Measurements from ENCODE around the gene KMT5B. TPM values are rescaled to one million over a fixed set of nuclear protein-coding genes. Genes with fewer than 3 reads are reported as not detected.

The KMT5B gene
- total RNA-seq, 1 experiment from 2014 or later: 35.1 TPM

DNA sequence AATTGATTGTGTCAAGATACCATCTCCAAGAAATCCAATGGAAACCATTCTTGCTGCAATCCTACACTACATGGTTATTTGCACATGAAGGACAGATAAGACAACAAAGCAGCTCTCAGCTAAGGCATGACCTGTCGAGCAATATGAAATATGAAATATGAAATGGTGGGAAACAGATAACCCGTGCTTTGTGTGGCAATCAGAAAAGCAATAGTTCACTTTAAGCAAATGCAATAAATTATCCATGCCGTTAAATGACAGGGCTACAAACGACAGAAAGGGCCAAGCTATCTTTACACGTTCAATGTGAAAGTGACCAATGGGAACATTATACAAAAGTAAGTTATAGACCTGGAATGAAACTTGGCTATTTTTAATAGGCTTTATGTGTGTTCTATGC, 35.2 kb downstream of the KMT5B start:
- no peaks in the 10 kb centered on the region for H3K27me3 ChIP-seq (ENCODE audit: insufficient read depth, low read length)
- H3K36me3 ChIP-seq (ENCODE audit: control insufficient read depth in 1 of 2, insufficient read depth in 2 of 2, low read length in 2 of 2): peaks cover 5 to 8% of the 10 kb centered on the region in 2 experiments; a peak in 3 of 4 replicates
- ATAC-seq (no peak), DNase-seq (ENCODE audit: low read depth, low spot score) (no peak)
- H4K20me1 ChIP-seq (ENCODE audit: insufficient read depth): no peaks in the 10 kb centered on the region
- TF ChIP-seq RAD21 (IDR thresholded peaks at IDR 0.05; ENCODE audit: low read depth): no peak
- no peak for TF ChIP-seq ELF1 (IDR thresholded peaks at IDR 0.05; ENCODE audit: borderline replicate concordance, low read depth)
- TF ChIP-seq SRF (IDR thresholded peaks at IDR 0.05; ENCODE audit: low read depth): no peak
- no peak for TF ChIP-seq EGR1 (IDR thresholded peaks at IDR 0.05; ENCODE audit: low read depth)
- TF ChIP-seq, protein P1, sequence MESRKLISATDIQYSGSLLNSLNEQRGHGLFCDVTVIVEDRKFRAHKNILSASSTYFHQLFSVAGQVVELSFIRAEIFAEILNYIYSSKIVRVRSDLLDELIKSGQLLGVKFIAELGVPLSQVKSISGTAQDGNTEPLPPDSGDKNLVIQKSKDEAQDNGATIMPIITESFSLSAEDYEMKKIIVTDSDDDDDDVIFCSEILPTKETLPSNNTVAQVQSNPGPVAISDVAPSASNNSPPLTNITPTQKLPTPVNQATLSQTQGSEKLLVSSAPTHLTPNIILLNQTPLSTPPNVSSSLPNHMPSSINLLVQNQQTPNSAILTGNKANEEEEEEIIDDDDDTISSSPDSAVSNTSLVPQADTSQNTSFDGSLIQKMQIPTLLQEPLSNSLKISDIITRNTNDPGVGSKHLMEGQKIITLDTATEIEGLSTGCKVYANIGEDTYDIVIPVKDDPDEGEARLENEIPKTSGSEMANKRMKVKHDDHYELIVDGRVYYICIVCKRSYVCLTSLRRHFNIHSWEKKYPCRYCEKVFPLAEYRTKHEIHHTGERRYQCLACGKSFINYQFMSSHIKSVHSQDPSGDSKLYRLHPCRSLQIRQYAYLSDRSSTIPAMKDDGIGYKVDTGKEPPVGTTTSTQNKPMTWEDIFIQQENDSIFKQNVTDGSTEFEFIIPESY (IDR thresholded peaks at IDR 0.05; ENCODE audit: extremely low read depth, insufficient replicate concordance, low read length): no peak
- TF ChIP-seq POLR2AphosphoS5 (IDR thresholded peaks at IDR 0.05; ENCODE audit: low read depth, low read length): no peak
- TF ChIP-seq, protein P2, sequence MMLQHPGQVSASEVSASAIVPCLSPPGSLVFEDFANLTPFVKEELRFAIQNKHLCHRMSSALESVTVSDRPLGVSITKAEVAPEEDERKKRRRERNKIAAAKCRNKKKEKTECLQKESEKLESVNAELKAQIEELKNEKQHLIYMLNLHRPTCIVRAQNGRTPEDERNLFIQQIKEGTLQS (IDR thresholded peaks at IDR 0.05): no peak
- TF ChIP-seq SIN3A (IDR thresholded peaks at IDR 0.05; ENCODE audit: low read depth): no peak
- TF ChIP-seq CEBPB (IDR thresholded peaks at IDR 0.05; ENCODE audit: low read depth): no peak
- TF ChIP-seq, protein P3, sequence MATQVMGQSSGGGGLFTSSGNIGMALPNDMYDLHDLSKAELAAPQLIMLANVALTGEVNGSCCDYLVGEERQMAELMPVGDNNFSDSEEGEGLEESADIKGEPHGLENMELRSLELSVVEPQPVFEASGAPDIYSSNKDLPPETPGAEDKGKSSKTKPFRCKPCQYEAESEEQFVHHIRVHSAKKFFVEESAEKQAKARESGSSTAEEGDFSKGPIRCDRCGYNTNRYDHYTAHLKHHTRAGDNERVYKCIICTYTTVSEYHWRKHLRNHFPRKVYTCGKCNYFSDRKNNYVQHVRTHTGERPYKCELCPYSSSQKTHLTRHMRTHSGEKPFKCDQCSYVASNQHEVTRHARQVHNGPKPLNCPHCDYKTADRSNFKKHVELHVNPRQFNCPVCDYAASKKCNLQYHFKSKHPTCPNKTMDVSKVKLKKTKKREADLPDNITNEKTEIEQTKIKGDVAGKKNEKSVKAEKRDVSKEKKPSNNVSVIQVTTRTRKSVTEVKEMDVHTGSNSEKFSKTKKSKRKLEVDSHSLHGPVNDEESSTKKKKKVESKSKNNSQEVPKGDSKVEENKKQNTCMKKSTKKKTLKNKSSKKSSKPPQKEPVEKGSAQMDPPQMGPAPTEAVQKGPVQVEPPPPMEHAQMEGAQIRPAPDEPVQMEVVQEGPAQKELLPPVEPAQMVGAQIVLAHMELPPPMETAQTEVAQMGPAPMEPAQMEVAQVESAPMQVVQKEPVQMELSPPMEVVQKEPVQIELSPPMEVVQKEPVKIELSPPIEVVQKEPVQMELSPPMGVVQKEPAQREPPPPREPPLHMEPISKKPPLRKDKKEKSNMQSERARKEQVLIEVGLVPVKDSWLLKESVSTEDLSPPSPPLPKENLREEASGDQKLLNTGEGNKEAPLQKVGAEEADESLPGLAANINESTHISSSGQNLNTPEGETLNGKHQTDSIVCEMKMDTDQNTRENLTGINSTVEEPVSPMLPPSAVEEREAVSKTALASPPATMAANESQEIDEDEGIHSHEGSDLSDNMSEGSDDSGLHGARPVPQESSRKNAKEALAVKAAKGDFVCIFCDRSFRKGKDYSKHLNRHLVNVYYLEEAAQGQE (IDR thresholded peaks at IDR 0.05; ENCODE audit: low read depth): no peak
- no peak for TF ChIP-seq POLR2A (IDR thresholded peaks at IDR 0.05; ENCODE audit: borderline replicate concordance, extremely low read depth, insufficient read depth, insufficient read length)
- no peak for TF ChIP-seq CBX3 (IDR thresholded peaks at IDR 0.05; ENCODE audit: low read depth)
- no peak for TF ChIP-seq FOSL1 (IDR thresholded peaks at IDR 0.05; ENCODE audit: low read depth)
- TF ChIP-seq EZH2phosphoT487 (IDR thresholded peaks at IDR 0.05; ENCODE audit: borderline replicate concordance): no peak
- intact Hi-C loops (cut with micrococcal nuclease): no loop called here
- no peak overlapping the region for H3K9ac ChIP-seq (ENCODE audit: low read length)
- H3K4me3 ChIP-seq (replicated peaks in 1 of 2; ENCODE audit: low read depth in 1 of 2, low read length in 2 of 2): no peak overlapping the region
- H3K4me2 ChIP-seq (ENCODE audit: low read length): no peak overlapping the region
- H3K79me2 ChIP-seq (ENCODE audit: insufficient read depth, low read length): no peaks in the 10 kb centered on the region
- H3K9me2 ChIP-seq (ENCODE audit: insufficient read depth): no peaks in the 10 kb centered on the region
- RAD21 ChIA-PET (ENCODE audit: low non-redundant PET in 1 of 2, low total read pairs in 2 of 2, uncharacterized antibody in 2 of 2, unreplicated experiment in 2 of 2): no interaction called here
- no peak overlapping the region for H3K27ac ChIP-seq (ENCODE audit: low read depth, low read length)
- H3K4me1 ChIP-seq (ENCODE audit: control insufficient read depth in 1 of 2, insufficient read depth in 2 of 2, low read length in 2 of 2): no peaks in the 10 kb centered on the region
- H2AFZ ChIP-seq (ENCODE audit: low read depth, low read length, poor library complexity, severe bottlenecking): no peak overlapping the region
- no peaks in the 10 kb centered on the region for H3K9me3 ChIP-seq (ENCODE audit: control insufficient read depth in 1 of 2, insufficient read depth in 1 of 2, low read depth in 1 of 2, low read length in 2 of 2)
- BruUV-seq (replicated peaks): no TSS peak
- CTCF ChIA-PET: no interaction called here
- POLR2A ChIA-PET: no interaction called here

Measured in HCT116 (cell line).